HCT116 (cell line): ENCODE measurements around the gene MAST4.
A peak's percentile ranks its signal among the peaks of the same experiment; 100 is the strongest.

Experiments used
- CTCF ChIP-seq, 3 experiments: fragments of 200-600 bp in 1 of 3; sonication (generic) in 1 of 3; IDR thresholded peaks in 2 of 3; conservative IDR thresholded peaks in 1 of 3; 2 replicates each; pipeline ENCODE4 v1.5.1; 2012 to 2017; ENCODE audit warnings: low read depth in 2 of 3, low read length in 2 of 3, antibody characterized with exemption in 1 of 3, borderline replicate concordance in 1 of 3, control low read depth in 1 of 3, mild to moderate bottlenecking in 1 of 3, mixed read lengths in 1 of 3, mixed run types in 1 of 3, moderate library complexity in 1 of 3; ENCODE audit not compliant: insufficient read depth in 1 of 3
- EZH2 ChIP-seq: fragments of 200-600 bp; sonication (generic); IDR thresholded peaks from 2 replicates; pipeline ENCODE4 v1.6.1; 2017; ENCODE audit warnings: antibody characterized with exemption, mixed run types
- EZH2phosphoT487 ChIP-seq: fragments of 200-600 bp; IDR thresholded peaks from 2 replicates; pipeline ENCODE4 v1.6.1; 2018; ENCODE audit warnings: antibody characterized with exemption, borderline replicate concordance
- POLR2A ChIP-seq: IDR thresholded peaks from 2 replicates; pipeline ENCODE4 v1.7.0; 2011; ENCODE audit warnings: borderline replicate concordance; ENCODE audit not compliant: insufficient read depth, insufficient read length; ENCODE audit errors: extremely low read depth
- POLR2AphosphoS5 ChIP-seq: IDR thresholded peaks from 2 replicates; pipeline ENCODE4 v1.6.1; 2011; ENCODE audit warnings: mild to moderate bottlenecking, low read depth, low read length, moderate library complexity
- RAD21 ChIP-seq: IDR thresholded peaks from 2 replicates; pipeline ENCODE4 v1.6.1; 2012; ENCODE audit warnings: low read depth, mild to moderate bottlenecking
- SIN3A ChIP-seq: IDR thresholded peaks from 2 replicates; pipeline ENCODE4 v1.6.1; 2012; ENCODE audit warnings: low read depth
- YY1 ChIP-seq: IDR thresholded peaks from 2 replicates; pipeline ENCODE4 v1.6.1; 2011; ENCODE audit warnings: low read length, low read depth, moderate library complexity, mild to moderate bottlenecking; ENCODE audit not compliant: insufficient replicate concordance; ENCODE audit errors: extremely low read depth
- ZFX ChIP-seq: fragments of 450-650 bp; IDR thresholded peaks from 2 replicates; pipeline ENCODE4 v1.6.1; 2017
- ZNF274 ChIP-seq: fragments of 200-500 bp; sonication (Bioruptor generic); IDR thresholded peaks from 2 replicates; pipeline ENCODE4 v1.6.1; 2014; ENCODE audit warnings: mild to moderate bottlenecking, low read depth, low read length, inconsistent platforms
- TF ChIP-seq, protein P1 (sequence below): IDR thresholded peaks from 2 replicates; pipeline ENCODE4 v1.6.1; 2012

- TF ChIP-seq CTCF (IDR thresholded peaks at IDR 0.05 in 2 of 3, conservative IDR thresholded peaks at IDR 0.05 in 1 of 3; ENCODE audit: borderline replicate concordance in 1 of 3, insufficient read depth in 1 of 3, low read depth in 2 of 3, low read length in 2 of 3) (no peak), ZFX (no peak), EZH2phosphoT487 (no peak), POLR2A (no peak), SIN3A (no peak), EZH2 (no peak), POLR2AphosphoS5 (peak; percentile 79), RAD21 (no peak), ZNF274 (no peak), YY1 (peak; percentile 7)
- TF ChIP-seq, protein P1, sequence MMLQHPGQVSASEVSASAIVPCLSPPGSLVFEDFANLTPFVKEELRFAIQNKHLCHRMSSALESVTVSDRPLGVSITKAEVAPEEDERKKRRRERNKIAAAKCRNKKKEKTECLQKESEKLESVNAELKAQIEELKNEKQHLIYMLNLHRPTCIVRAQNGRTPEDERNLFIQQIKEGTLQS, result no peak
Measured at GRCh38 chr5:67003935-67004729, 407.9 kb downstream of the MAST4 start.
